Bronchus fibroblast of lung (primary cell): ENCODE measurements around the gene DPAGT1. TPM values are rescaled to one million over a fixed set of nuclear protein-coding genes. Genes with fewer than 3 reads are reported as not detected.

Experiments used
- total RNA-seq: library from RNA; depleted of rRNA; stranded (reverse); fragments of >200 nt; gene quantifications from 2 replicates; pipeline ENCODE4 v1.2.3, GENCODE V29; 2015

The DPAGT1 gene
- 34.1 and 40.0 TPM in 2 replicates for total RNA-seq

GRCh38 chr11:119101759-119102423 lies at the start of gene DPAGT1:
DPAGT1 (minus strand) TSS chr11:119101853; CDS start chr11:119101655, 198 bp downstream.

GRCh38 chr11:119149018-119149785 lies 47.5 kb upstream of the DPAGT1 start, which contains the start of gene ABCG4:
ABCG4 (plus strand) TSS chr11:119149052; CDS start chr11:119149966, 914 bp downstream.

GRCh38 chr11:119121008-119121810 lies 19.6 kb upstream of the DPAGT1 start, which contains the start of gene HINFP:
HINFP (plus strand) TSS chr11:119121580; CDS start chr11:119126945, 5,365 bp downstream.

GRCh38 chr11:119106564-119107537 lies 5.2 kb upstream of the DPAGT1 start, which contains the start of gene C2CD2L:
C2CD2L (plus strand) TSS chr11:119107344; CDS start chr11:119107742, 398 bp downstream.

GRCh38 chr11:119084663-119085436 lies 16.8 kb downstream of the DPAGT1 start, which contains the start of gene HMBS:
HMBS (plus strand) TSS chr11:119084881; CDS start chr11:119085034, 153 bp downstream.

GRCh38 chr11:119067371-119068222 lies 34.1 kb downstream of the DPAGT1 start, which contains the start of gene VPS11:
VPS11 (plus strand) TSS chr11:119067818; CDS start chr11:119067824, 6 bp downstream.

GRCh38 chr11:119057000-119057769 lies 44.5 kb downstream of the DPAGT1 start, which contains the start of gene HYOU1:
HYOU1 (minus strand) TSS chr11:119057205; CDS start chr11:119056160, 1,045 bp downstream.

Other genes starting within 250 kb of the DPAGT1 start
- gene CXCR5, start 218.0 kb downstream of the DPAGT1 start, total RNA-seq = not detected in 2 replicates
- 21.0 and 21.4 TPM in 2 replicates for gene BCL9L, start 175.9 kb downstream of the DPAGT1 start, total RNA-seq
- gene UPK2, start 145.6 kb downstream of the DPAGT1 start, total RNA-seq = not detected in 2 replicates
- gene FOXR1, start 130.1 kb downstream of the DPAGT1 start, total RNA-seq = not detected in 2 replicates
- gene CENATAC, start 103.7 kb downstream of the DPAGT1 start, total RNA-seq = 7.1 and 7.9 TPM in 2 replicates
- 1,361 and 1,484 TPM in 2 replicates for gene RPS25, start 83.5 kb downstream of the DPAGT1 start, total RNA-seq
- 82.4 and 102 TPM in 2 replicates for gene TRAPPC4, start 83.1 kb downstream of the DPAGT1 start, total RNA-seq
- gene SLC37A4, start 71.0 kb downstream of the DPAGT1 start, total RNA-seq = 20.8 and 24.1 TPM in 2 replicates
- 70.6 and 75.7 TPM in 2 replicates for gene HYOU1, start 44.6 kb downstream of the DPAGT1 start, total RNA-seq
- gene VPS11, start 34.0 kb downstream of the DPAGT1 start, total RNA-seq = 24.2 and 26.5 TPM in 2 replicates
- gene HMBS, start 17.0 kb downstream of the DPAGT1 start, total RNA-seq = 26.2 and 35.4 TPM in 2 replicates
- 6.1 and 7.9 TPM in 2 replicates for gene C2CD2L, start 5.5 kb upstream of the DPAGT1 start, total RNA-seq
- 11.8 and 12.0 TPM in 2 replicates for gene HINFP, start 19.7 kb upstream of the DPAGT1 start, total RNA-seq
- gene ABCG4, start 47.2 kb upstream of the DPAGT1 start, total RNA-seq = 0.15 and 0.34 TPM in 2 replicates
- gene NLRX1, start 66.9 kb upstream of the DPAGT1 start, total RNA-seq = 13.5 and 15.1 TPM in 2 replicates
- not detected in 2 replicates for gene NHERF4, start 83.6 kb upstream of the DPAGT1 start, total RNA-seq
- gene CBL, start 104.5 kb upstream of the DPAGT1 start, total RNA-seq = 7.1 and 8.2 TPM in 2 replicates
- gene MCAM, start 215.3 kb upstream of the DPAGT1 start, total RNA-seq = 177 and 195 TPM in 2 replicates
- 16.0 and 16.6 TPM in 2 replicates for gene RNF26, start 232.7 kb upstream of the DPAGT1 start, total RNA-seq
- gene C1QTNF5, start 239.0 kb upstream of the DPAGT1 start, total RNA-seq = 7.1 and 7.6 TPM in 2 replicates
- gene MFRP, start 244.9 kb upstream of the DPAGT1 start, total RNA-seq = not detected in 2 replicates